Activated effector memory CD4-positive, alpha-beta T cell treated with Interleukin-2 at 50 U/mL for 16 hours (primary cell): ENCODE results near the gene KCNJ12.
"Not testable (repeated sequence)": the region's sequence is repeated elsewhere in the genome, so short reads cannot be mapped to it uniquely, and the experiment has no call there.

Source experiments
- DNase-seq: peaks from one replicate; pipeline ENCODE4 v3.0.0-alpha.2; 2020

Gene KCNJ12

DNA sequence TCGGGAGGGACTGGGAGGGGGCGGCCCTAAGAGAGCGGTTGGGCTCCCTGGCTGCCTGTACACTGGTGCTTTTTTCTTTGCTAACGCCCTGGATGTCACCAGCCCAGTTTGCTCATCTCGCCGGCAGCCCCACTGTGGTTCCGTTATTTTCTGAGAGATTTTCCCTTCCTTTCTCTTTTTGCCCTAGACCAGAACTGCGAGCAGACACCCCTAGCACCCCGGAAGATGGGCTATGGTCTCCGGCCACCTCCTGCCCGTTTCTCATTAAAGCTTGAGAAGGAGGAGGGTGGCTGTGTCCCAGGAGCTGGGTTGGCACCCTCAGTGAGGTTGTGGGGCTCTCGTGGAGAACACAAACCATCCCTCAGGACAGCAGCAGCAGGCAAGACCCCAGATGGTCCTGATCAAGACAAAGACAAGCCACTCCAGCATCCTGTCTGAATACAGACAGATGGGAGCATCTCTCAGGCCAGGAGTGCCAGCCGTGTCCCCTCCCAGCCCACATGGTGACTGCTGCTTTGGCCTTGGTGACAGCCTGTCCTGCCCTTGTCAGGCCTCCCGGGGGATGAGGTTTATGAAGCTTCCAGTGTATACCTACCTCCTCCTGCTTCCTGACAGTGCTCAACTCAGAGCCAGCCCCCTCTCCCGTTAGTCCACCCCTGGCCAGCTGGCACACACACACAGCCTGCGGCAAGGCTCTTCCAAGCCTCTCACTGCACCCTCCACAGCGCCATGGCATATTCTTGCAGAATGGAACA, 77.2 kb downstream of the KCNJ12 start:
- DNase-seq: no peak

DNA sequence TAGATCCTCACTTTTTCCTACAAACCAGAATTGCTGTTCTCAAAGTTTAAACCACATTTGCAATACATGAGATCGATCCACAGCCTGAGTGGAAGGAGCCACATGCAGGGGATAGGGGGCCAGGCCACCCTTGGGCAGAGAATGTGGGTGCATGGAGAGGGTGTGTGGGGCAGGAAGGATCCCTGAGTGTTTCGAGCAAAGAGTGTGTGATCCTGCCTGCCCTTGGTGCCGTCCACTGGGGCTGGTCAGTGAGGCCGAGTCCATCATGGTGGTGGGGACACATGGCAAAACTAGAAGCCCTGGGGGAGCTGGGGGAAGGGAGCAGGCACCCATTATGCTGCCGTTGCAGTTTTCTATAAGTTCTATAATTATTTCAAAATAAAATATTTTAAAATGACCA, 77.8 kb downstream of the KCNJ12 start:
- DNase-seq: not testable (repeated sequence)

DNA sequence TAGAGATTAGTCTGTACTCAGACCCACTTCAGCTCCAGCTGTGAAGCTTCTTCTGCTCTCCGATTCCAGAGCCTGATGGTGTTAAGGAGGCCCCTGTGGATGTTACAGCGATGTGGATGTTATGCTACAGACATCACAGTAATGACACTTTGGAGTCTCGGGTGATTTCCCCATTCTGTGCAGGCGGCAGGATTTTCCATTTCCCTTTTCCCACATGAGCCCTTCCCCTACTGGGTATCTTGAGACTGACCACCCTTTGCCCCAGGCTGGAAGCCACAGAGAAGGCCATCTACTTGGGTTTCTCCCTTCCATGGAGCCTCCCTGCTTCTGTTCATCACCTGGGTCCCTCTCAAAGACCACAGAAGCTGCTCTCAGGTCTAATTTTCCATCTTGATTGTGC, 78.3 kb downstream of the KCNJ12 start:
- no peak for DNase-seq

DNA sequence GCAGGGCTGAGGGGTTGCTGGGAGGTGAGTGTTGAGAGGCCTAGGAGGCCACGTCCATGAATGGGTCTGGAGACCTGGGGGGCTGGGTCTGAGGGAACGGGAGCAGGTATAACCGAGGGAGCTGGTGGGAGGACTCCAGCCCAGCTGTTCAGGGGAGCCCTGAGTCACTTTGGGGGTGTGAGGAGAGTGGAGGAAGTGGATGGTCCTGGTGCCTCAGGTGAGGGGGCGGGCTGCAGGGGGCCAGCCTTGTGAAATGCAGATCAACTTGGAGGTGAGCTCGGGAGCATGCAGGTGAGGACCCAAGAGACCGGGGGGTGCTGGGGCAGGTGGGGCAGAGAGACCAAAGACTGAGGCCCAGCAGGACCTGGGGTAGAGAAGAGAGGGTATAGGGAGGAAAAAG, 79.6 kb downstream of the KCNJ12 start:
- DNase-seq: no peak

DNA sequence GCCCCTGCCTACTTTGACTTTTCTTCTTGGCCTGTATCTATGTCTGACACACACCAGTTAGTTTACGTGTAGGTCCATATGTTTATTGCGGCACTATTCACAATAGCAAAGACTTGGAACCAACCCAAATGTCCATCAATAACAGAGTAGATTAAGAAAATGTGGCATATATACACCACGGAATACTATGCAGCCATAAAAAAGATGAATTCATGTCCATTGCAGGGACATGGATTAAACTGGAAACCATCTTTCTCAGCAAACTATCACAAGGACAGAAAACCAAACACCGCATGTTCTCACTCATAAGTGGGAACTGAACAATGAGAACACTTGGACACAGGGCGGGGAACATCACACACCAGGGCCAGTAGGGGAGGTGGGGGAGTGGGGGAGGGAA, 80.3 kb downstream of the KCNJ12 start:
- not testable (repeated sequence) for DNase-seq

DNA sequence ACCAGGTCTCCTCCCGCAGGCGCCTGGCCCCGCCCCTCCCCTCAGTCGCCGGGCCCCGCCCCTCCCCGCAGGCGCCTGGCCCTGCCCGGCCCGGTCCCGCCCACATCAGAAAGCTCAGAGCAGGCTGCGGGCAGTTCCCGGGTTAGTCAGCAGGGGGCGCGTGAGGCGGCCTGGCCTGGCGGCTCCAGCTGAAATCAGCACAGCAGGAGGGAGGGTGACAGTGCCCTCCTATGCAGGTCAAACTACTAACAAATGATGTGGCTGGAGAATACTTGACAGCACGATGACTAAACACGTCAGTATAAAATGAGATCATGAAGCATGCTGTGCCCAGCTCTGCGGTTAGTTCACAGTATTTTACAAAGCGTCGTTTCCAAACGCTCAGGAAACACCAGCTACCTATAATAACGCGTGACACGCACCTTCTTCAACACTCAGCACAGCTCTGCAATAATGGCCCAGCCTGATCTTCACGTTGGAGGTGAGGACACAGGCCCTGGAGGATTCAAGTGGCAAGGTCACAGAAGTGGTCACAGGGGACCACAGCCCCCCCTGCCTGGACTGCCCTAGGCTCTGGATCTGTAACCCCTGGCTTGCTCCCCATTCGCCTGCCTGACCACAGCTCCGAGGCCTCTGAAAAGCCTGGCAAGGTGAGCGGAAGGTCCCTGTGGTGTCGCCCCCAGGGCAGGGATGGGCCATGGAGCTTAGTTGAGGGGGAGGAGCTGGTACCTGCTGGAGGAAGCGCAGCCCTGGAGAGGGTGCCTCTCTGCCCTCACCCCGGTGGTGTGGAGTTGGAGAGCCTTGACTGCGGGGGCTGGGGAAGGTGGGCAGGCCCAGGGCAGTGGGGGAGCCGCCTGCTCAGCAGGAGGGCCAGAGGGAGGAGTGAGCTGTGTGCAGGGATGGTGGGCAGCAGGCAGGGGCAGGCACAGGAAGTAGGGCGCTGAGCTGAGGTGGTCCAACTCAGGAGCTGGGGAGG, 81.2 kb downstream of the KCNJ12 start:
- peak; percentile 86 for DNase-seq

DNA sequence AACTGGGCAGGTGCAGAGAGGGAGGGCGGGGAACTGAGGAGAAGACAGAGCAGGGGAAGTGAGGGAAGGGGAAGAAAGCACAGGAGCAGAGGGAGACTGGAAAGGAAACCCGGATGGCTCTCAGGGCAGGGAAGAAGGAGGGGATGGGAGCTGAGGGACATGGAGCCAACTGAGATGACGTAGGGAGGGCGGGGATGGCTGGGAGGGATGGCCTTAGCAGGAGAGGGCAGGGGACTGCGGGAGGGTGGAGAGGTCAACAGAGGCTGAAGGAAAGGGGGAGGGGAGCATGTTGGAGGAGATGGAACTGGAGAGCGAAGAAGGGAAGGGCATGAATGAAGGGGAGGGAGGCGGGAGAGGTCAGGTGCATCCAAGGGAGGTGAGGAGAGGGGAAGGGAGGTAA, 81.9 kb downstream of the KCNJ12 start:
- no peak for DNase-seq

DNA sequence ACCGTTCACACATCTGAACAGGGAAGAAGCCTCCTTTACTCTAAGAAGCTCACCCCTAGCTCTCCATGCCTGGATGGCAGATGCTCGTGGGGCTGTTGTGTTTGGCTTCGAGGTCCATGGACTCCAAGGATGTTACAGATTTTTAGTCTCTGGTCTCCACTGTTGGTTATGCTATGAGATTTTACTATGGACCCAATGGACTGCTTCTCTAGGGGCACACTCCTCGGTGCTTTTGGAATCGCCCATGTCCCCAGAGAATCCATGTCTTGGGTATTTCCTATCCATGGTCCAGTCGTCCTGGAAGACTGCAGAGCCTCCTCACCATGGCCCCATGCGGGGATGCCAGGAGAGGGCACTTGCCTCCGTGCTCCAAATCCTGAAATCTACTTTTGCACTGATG, 83.4 kb downstream of the KCNJ12 start:
- no peak for DNase-seq

DNA sequence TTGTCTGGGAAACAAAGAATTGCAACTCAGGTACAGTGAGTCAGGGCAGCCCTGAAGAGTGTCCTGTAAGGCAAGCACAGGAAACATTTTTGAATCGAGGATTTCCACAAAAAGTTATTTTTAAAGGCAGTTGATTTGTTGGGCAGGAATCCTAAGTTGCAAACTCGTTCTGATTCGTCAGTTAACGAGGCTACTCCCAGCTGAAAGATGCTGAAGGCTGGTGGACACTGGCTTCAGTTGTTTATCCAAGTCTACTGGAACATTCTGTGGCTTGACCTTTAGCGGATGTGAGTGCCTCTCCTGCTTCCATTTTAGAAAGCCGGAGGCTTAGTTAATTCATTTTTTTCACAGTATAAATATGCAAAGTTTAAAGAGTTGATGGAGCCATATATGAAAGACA, 84.2 kb downstream of the KCNJ12 start:
- DNase-seq: no peak

DNA sequence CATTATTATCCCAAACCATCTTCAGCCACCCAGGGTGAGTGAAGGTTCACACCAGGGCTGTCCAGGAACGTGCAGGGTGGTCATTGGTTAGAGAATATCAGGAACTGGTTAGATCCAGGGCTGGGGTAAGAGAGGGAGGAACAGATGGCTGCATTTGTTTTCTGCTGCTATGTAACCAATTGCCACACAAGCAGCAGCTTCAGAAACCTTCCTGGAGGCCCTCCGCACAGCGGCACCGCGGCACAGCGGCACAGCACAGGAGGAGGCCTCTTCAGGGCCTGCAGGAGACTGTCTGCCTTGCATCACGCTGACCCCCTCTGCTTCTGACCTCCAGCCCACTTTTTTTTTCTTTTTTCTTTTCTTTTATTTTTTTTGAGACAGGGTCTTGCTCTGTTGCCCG, 86.1 kb downstream of the KCNJ12 start:
- DNase-seq: no peak

DNA sequence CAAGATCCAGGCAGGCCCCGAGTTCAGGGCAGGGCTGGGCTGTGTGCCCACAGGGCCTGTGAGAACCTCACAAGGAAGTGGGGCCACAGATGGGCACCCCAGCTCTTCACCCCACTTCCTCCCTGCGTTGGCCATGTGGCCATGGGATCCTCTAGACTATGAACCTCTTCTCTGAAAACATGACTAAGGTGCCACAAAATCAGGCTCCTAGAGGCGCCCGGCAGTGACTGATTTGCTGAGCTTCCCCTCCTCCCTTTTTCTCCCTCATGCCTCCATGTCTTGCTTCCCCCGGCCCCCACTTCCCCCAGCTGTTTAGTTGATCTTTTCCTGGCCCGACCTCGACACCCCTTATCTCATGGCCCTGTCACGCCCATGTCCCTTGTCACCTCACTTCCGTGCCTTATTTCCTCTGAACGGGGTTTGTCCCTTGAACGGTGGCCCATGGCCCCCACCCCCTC, 87.1 kb downstream of the KCNJ12 start:
- no peak for DNase-seq

DNA sequence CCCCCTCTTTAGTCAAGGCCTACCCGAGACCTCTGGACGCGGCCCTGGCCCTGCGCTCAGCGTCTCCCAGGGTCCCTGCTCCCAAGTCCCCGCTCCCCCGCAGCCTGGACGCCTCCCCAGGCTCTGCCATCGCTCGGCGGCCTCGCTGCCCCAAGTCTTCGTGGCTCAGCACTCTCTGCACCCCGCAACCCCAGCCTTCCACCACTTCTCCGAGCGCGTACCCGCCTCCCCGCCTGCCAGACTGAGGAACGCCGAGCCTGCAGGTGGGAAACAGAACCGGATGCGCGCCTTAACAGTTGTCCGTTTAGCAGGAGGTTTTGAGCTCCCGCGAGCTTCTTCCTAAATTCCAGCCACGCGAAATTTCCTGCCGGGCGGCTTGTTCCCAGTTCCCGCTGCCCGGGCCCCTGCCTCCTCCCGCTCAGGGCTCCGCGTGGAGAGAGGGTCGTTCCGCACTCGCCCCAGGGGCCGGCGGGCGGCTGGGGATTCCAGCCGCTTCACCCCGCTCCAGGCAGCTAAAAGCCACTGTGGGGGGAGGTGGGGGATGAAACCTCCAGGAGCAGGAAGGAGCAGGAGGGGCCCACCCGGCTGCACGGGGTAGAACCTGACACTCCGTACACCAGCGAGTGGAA, 87.7 kb downstream of the KCNJ12 start:
- DNase-seq: no peak

DNA sequence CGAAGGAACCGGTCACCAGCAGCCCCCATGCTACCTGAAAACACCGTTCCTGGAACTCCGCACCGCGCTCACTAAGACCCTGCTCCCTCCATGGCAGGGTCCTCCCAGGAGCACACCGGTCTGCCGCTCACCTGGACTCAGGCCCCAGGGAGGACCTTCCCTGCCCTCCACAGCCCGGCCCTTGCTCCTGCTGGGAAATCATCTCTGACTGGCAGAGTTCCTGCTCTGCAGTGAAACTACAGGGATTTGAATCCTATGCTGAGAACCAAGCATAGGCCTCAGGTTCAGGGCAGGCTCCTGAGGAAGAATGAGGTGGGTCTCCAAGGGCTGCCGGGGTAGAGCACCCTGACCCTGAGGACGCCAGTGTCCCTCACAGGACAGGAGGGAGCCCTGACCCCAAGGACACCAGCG, 88.5 kb downstream of the KCNJ12 start:
- no peak for DNase-seq

DNA sequence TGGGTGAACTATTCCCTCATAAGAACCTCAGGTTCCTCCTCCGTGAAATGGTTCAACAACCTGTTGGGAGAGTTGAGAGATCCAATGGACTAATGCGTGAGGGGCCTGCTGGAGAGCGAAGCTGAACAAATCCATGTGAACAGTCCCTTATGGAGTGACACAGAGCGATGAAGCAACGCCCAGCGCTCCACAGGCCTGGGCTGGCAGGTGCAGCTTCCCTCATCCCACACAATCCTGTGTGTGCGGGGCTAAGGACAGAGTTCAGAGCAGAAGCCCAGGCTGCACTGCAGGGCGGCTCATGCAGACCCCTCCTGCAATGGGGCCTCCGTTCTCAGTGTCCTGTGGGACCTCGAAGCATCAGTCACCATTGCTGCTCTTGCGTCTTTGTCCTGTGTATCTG, 90.4 kb downstream of the KCNJ12 start:
- DNase-seq: no peak

DNA sequence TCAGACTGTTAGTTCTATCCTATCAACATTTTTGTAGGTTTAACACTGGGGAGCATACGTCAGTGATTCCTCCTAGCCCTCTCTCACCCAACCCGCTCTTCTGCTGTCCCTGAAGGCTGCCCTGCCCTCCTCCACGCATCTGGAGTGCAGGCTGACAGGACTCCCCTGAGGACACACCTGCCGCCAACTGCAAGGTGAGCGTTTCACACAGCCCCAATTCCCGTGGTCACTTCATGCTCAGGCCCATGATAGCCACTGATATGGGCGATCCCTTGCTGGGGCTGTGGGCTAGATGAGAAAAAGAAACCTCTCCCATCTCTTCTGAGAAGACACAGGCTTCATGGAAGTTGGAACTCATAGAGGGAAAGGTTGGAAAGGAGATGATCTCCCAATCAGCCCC, 91.0 kb downstream of the KCNJ12 start:
- no peak for DNase-seq

DNA sequence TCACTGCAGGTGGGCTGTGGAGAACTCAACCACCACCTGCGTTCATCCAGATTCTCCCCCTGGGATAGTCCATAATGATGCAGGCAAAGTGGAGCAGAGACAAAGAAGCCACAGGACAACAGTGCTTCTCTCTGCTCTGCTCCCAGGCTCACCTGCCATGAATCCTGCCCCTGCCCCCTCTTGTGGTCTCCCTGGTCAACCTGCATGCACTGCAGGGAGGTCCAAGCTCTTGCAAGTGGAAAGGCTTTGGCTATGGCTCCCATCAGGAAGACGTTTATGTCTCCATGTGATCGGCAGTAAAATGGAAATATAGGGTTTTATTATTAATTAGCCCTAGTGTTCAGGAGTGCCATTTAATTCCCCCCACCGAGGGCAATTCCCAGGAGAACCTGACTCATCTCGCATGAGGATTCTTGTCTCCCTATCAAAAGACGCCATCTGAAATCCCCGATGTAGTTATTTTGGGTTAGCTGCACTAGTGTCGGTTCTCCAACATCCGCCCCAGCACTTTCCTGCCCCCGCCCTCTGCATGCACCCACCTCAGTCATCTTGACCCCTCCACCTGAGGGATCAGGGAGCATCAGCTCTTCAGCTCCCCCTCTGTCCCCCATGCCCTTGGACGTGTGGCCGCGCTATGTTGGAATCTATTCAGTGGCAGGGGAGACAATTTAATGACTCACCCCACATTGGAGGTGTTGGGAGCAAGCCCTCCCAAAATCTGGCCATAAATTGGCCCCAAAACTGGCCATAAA, 91.8 kb downstream of the KCNJ12 start:
- DNase-seq: no peak
